Fibroblast of lung (primary cell): ENCODE data around the gene AMPD2. TPM values are rescaled to one million over a fixed set of nuclear protein-coding genes. Genes with fewer than 3 reads are reported as not detected.
A peak's percentile ranks its signal among the peaks of the same experiment; 100 is the strongest.

Experiments used
- DNase-seq, 2 donors: peaks; one replicate each; pipeline versions ENCODE4 v3.0.0 to v3.0.0-alpha.2; 2010; ENCODE audit warnings: low read depth in 2 of 2
- H2AFZ ChIP-seq: 2 replicates; pipeline ENCODE4 v1.5.1; 2012; ENCODE audit warnings: low read length, control low read depth, inconsistent platforms
- H3K27ac ChIP-seq: 2 replicates; pipeline ENCODE4 v1.5.1; 2011; ENCODE audit warnings: low read length, control low read depth; ENCODE audit not compliant: insufficient read depth
- H3K27me3 ChIP-seq: 2 replicates; pipeline ENCODE4 v1.5.1; 2011; ENCODE audit warnings: mild to moderate bottlenecking, low read length; ENCODE audit not compliant: control insufficient read depth, insufficient read depth
- H3K36me3 ChIP-seq: 2 replicates; pipeline ENCODE4 v1.5.1; 2011; ENCODE audit warnings: low read length; ENCODE audit not compliant: control insufficient read depth, insufficient read depth
- H3K4me1 ChIP-seq: 2 replicates; pipeline ENCODE4 v1.5.1; 2011; ENCODE audit warnings: low read length; ENCODE audit not compliant: control insufficient read depth, insufficient read depth; ENCODE audit errors: extremely low read depth
- H3K4me2 ChIP-seq: 2 replicates; pipeline ENCODE4 v1.5.1; 2011; ENCODE audit warnings: low read length, control low read depth; ENCODE audit not compliant: insufficient read depth; ENCODE audit errors: extremely low read depth
- H3K4me3 ChIP-seq, 4 experiments: fragments of 200-600 bp in 1 of 4; sonication (generic) in 1 of 4; replicated peaks in 1 of 4; 2 replicates each; pipeline ENCODE4 v1.5.1; 2011 to 2016; ENCODE audit warnings: low read length in 4 of 4, low read depth in 3 of 4, mild to moderate bottlenecking in 3 of 4, control low read depth in 2 of 4, inconsistent platforms in 1 of 4, mixed read lengths in 1 of 4; ENCODE audit not compliant: insufficient read depth in 1 of 4; ENCODE audit errors: control extremely low read depth in 1 of 4
- H3K79me2 ChIP-seq: 2 replicates; pipeline ENCODE4 v1.5.1; 2012; ENCODE audit warnings: mild to moderate bottlenecking, low read length, inconsistent platforms; ENCODE audit not compliant: control insufficient read depth, insufficient read depth
- H3K9ac ChIP-seq: 2 replicates; pipeline ENCODE4 v1.5.1; 2011; ENCODE audit warnings: mild to moderate bottlenecking, low read length, control low read depth; ENCODE audit not compliant: insufficient read depth
- H3K9me3 ChIP-seq: 2 replicates; pipeline ENCODE4 v1.5.1; 2012; ENCODE audit warnings: low read depth, low read length; ENCODE audit not compliant: control insufficient read depth, insufficient read depth
- H4K20me1 ChIP-seq: 2 replicates; pipeline ENCODE4 v1.5.1; 2011; ENCODE audit warnings: low read length; ENCODE audit not compliant: control insufficient read depth, insufficient read depth; ENCODE audit errors: extremely low read depth
- EZH2 ChIP-seq: IDR thresholded peaks from 2 replicates; pipeline ENCODE4 v1.5.1; 2012; ENCODE audit warnings: low read length, control low read depth, mild to moderate bottlenecking; ENCODE audit errors: missing control alignments
- polyA plus RNA-seq, 2 donors: library from polyadenylated mRNA; depleted of rRNA in 1 of 2; stranded (reverse) in 1 of 2; unstranded in 1 of 2; fragments of >200 nt; gene quantifications; 2 replicates each; pipeline ENCODE4 v1.2.1, GENCODE V29; 2011 to 2012; ENCODE audit warnings: missing spikeins in 1 of 2
- total RNA-seq: library from RNA; depleted of rRNA; stranded (reverse); fragments of >200 nt; gene quantifications from 2 replicates; pipeline ENCODE4 v1.2.1, GENCODE V29; 2014
- TF ChIP-seq, protein P1 (sequence below), 2 donors: IDR thresholded peaks in 1 of 2; conservative IDR thresholded peaks in 1 of 2; 1 replicate in 1 of 2; 2 replicates in 1 of 2; pipeline ENCODE4 v1.5.1; 2011 to 2012; ENCODE audit warnings: low read length in 2 of 2, control low read depth in 1 of 2, inconsistent platforms in 1 of 2, low read depth in 1 of 2, mild to moderate bottlenecking in 1 of 2

Gene AMPD2
- total and polyA plus RNA-seq, 2 donors (not counting 1 experiment from before 2014, with no cell fraction given): 23.0 to 51.9 TPM

DNA sequence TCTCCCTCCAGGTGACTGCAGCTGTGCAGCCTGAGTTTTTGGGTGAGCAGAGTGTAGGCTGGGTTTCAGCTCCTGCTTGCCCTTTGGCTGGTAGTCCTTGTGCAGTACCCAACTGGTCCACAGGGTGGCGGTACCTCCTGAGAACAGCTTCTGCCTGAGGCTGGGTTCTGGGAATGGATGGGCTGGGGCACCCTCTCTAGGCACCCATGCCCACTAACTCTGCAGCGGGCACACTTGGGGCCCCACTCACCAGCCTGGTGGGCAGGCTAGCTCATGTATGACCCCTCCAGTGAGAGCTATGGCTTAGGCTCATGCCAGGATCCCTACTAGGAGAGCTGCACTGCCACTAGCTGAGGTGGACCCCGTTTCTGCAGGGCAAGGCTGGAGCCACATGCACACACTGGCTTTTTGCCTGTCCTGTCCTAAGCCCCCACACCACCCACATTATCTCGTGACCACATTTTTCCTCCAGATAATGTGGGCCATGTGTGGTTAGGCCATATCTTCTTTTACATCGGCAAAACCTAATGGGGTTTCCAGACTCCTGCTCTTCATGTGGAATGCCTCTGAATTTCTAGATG lies 20.7 kb downstream of the AMPD2 start:
- Histone ChIP-seq H3K36me3 (no peaks in the 10 kb centered on the region), H3K27me3 (no peaks in the 10 kb centered on the region), H3K79me2 (no peaks in the 10 kb centered on the region), H3K4me2 (no peak overlapping the region), H3K9ac (no peak overlapping the region), H3K9me3 (no peaks in the 10 kb centered on the region), H4K20me1 (no peaks in the 10 kb centered on the region), H3K4me3 (no peak overlapping the region), H2AFZ (no peak overlapping the region), H3K4me1 (peaks cover 10% of the 10 kb centered on the region), H3K27ac (no peak overlapping the region)
- no peak for TF ChIP-seq EZH2
- TF ChIP-seq, protein P1, sequence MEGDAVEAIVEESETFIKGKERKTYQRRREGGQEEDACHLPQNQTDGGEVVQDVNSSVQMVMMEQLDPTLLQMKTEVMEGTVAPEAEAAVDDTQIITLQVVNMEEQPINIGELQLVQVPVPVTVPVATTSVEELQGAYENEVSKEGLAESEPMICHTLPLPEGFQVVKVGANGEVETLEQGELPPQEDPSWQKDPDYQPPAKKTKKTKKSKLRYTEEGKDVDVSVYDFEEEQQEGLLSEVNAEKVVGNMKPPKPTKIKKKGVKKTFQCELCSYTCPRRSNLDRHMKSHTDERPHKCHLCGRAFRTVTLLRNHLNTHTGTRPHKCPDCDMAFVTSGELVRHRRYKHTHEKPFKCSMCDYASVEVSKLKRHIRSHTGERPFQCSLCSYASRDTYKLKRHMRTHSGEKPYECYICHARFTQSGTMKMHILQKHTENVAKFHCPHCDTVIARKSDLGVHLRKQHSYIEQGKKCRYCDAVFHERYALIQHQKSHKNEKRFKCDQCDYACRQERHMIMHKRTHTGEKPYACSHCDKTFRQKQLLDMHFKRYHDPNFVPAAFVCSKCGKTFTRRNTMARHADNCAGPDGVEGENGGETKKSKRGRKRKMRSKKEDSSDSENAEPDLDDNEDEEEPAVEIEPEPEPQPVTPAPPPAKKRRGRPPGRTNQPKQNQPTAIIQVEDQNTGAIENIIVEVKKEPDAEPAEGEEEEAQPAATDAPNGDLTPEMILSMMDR (conservative IDR thresholded peaks at IDR 0.05 in 1 of 2, IDR thresholded peaks at IDR 0.05 in 1 of 2; ENCODE audit: low read depth in 1 of 2, low read length in 2 of 2): peak; percentile 72 to 97
- peak; percentile 36 to 66 for DNase-seq

DNA sequence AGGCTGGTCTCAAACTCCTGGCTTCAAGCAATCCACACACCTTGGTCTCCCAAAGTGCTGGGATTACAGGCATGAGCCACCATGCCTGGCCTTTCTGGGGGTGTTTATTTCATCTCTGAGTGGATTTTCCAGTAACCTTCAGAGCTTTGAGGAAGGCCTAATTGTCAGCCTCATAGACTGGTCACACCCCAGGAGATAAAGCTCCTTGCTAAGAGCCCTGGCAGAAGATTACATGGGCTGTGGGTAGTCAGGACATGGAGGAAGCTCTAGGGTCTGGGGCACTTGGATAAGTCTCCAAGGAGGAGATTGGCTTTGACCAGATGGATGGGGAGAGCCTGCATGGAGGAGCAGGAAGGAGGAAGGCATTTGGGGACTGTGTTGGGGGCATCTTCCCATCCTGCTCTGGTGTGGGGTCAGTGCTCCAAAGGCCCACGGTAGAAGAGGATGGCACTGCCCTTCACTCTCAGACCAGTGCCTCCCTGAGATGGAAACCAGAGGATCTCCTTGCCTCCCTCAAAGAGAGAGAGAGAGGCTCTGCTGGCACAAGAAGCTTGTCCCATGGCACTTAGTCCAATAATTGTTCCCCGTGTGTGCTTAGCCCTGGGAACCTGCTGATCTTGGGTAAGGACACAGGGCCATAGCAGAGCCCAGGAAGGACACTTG lies 21.6 kb downstream of the AMPD2 start:
- Histone ChIP-seq H3K36me3 (no peaks in the 10 kb centered on the region), H2AFZ (no peak overlapping the region), H3K9me3 (no peaks in the 10 kb centered on the region), H3K4me1 (peaks cover 6% of the 10 kb centered on the region), H3K79me2 (no peaks in the 10 kb centered on the region), H3K27me3 (no peaks in the 10 kb centered on the region), H3K27ac (no peak overlapping the region), H3K4me3 (no peak overlapping the region), H4K20me1 (no peaks in the 10 kb centered on the region), H3K4me2 (no peak overlapping the region), H3K9ac (no peak overlapping the region)
- no peak for DNase-seq
- TF ChIP-seq, protein P1 (conservative IDR thresholded peaks at IDR 0.05 in 1 of 2, IDR thresholded peaks at IDR 0.05 in 1 of 2; ENCODE audit: low read depth in 1 of 2, low read length in 2 of 2): no peak
- TF ChIP-seq EZH2: no peak

DNA sequence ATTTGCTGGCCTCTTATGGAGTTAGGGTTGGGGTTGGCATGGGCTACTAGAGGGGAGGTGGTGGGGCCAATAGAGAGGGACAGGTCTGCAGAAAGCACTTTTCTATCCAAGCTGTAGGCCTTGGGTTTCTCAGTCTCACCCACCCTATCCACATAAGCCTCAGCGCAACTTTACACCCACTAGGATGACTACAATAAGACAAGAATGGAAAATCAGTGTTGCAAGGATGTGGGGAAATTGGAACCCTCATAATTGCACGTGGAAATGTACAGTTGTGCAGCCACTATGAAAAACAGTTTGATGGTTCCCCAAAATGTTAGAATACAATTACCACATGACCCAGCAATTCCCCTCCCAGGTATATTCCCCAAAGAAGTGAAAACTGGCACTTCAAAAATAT lies 22.2 kb downstream of the AMPD2 start:
- Histone ChIP-seq H3K79me2 (no peaks in the 10 kb centered on the region), H3K9ac (no peak overlapping the region), H4K20me1 (no peaks in the 10 kb centered on the region), H3K27me3 (no peaks in the 10 kb centered on the region), H3K9me3 (no peaks in the 10 kb centered on the region), H2AFZ (no peak overlapping the region), H3K4me2 (no peak overlapping the region), H3K4me1 (no peaks in the 10 kb centered on the region), H3K27ac (no peak overlapping the region), H3K36me3 (no peaks in the 10 kb centered on the region), H3K4me3 (no peak overlapping the region)
- DNase-seq: no peak
- TF ChIP-seq, protein P1 (conservative IDR thresholded peaks at IDR 0.05 in 1 of 2, IDR thresholded peaks at IDR 0.05 in 1 of 2; ENCODE audit: low read depth in 1 of 2, low read length in 2 of 2): no peak
- no peak for TF ChIP-seq EZH2
